Gastroesophageal sphincter (tissue), 4 donors: ENCODE data around the gene EFNB2. TPM values are rescaled to one million over a fixed set of nuclear protein-coding genes. Genes with fewer than 3 reads are reported as not detected.

Experiments used
- ATAC-seq: fragments of 150-250 bp; one replicate; pipeline ENCODE4 v1.9.1; 2016; ENCODE audit warnings: mild to moderate bottlenecking, moderate library complexity
- H3K27ac ChIP-seq, 4 donors: fragments of 200-600 bp; sonication (generic) in 3 of 4; 1 replicate in 3 of 4; 2 replicates in 1 of 4; pipeline ENCODE4 v1.5.1; 2016 to 2019
- H3K27me3 ChIP-seq: fragments of 200-600 bp; sonication (generic); one replicate; pipeline ENCODE4 v1.5.1; 2019
- H3K36me3 ChIP-seq, 2 donors: fragments of 200-600 bp; sonication (generic); one replicate each; pipeline ENCODE4 v1.5.1; 2019; ENCODE audit warnings: control low read depth in 1 of 2
- H3K4me1 ChIP-seq, 3 donors: fragments of 200-600 bp; sonication (generic); 1 replicate in 2 of 3; 2 replicates in 1 of 3; pipeline ENCODE4 v1.5.1; 2016 to 2019; ENCODE audit warnings: control low read depth in 2 of 3
- H3K4me3 ChIP-seq, 2 donors: fragments of 200-600 bp; sonication (generic); one replicate each; pipeline ENCODE4 v1.5.1; 2019; ENCODE audit warnings: mild to moderate bottlenecking in 1 of 2, moderate library complexity in 1 of 2
- H3K9me3 ChIP-seq, 3 donors: fragments of 200-600 bp; sonication (generic); one replicate each; pipeline ENCODE4 v1.5.1; 2017 to 2019; ENCODE audit warnings: control low read depth in 2 of 3
- EP300 ChIP-seq: sonication (generic); formaldehyde crosslinking; IDR thresholded peaks from one replicate; pipeline ENCODE4 v1.6.1; 2017; ENCODE audit warnings: antibody characterized with exemption, mild to moderate bottlenecking
- POLR2A ChIP-seq, 2 donors: fragments of 450-650 bp; IDR thresholded peaks; one replicate each; pipeline ENCODE4 v1.6.1; 2017; ENCODE audit warnings: antibody characterized with exemption in 2 of 2, mild to moderate bottlenecking in 2 of 2, moderate library complexity in 1 of 2
- POLR2AphosphoS5 ChIP-seq: sonication (generic); formaldehyde crosslinking; IDR thresholded peaks from one replicate; pipeline ENCODE4 v1.6.1; 2017; ENCODE audit warnings: antibody characterized with exemption
- WGBS, 2 donors: methylation state at CpG; one replicate each; pipeline ENCODE4 v1.1.5; 2018; ENCODE audit warnings: low coverage in 1 of 2; 5-methylcytosine and 5-hydroxymethylcytosine counted together
- total RNA-seq, 4 donors: library from RNA; depleted of rRNA; stranded (reverse); fragments of >200 nt; gene quantifications; one replicate each; pipeline ENCODE4 v1.1.0, GENCODE V29; 2016
- TF ChIP-seq, protein P1 (sequence below), 4 experiments: fragments of 200-600 bp in 2 of 4; fragments of 450-650 bp in 2 of 4; sonication (generic) in 1 of 4; IDR thresholded peaks; one replicate each; pipeline ENCODE4 v1.5.1; 2017 to 2019; ENCODE audit warnings: antibody characterized with exemption in 4 of 4, mild to moderate bottlenecking in 2 of 4, moderate library complexity in 2 of 4

EFNB2 gene
- total RNA-seq, 4 donors from 2014 or later, result 13.7 to 39.7 (median 20.5) TPM

DNA sequence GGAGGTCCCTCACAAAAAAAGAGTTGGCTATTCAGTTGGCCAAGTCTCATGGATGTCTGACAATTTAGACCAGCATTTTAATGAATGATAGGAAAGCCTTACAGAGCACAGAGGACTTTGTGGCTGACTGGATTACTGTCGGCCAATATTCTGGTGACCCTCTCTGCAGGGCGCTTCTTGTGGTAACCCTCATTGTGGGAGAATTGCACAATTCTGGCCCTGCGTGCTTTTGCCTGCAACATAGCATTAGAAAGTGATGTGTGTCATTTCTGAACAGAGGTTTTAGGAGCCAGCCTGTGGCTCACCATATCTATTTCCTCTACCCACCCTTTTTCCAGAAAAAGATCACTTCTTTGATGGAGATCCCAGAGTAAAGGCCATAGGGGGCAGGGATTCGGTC is 71.4 kb downstream of the EFNB2 start:
- H3K4me3 ChIP-seq, result no peak overlapping the region
- peaks cover 0 to 17% (median 0%) of the 10 kb centered on the region in 3 donors for H3K4me1 ChIP-seq
- ATAC-seq, result no peak
- no peaks in the 10 kb centered on the region for H3K9me3 ChIP-seq
- TF ChIP-seq EP300, result no peak
- TF ChIP-seq, protein P1, sequence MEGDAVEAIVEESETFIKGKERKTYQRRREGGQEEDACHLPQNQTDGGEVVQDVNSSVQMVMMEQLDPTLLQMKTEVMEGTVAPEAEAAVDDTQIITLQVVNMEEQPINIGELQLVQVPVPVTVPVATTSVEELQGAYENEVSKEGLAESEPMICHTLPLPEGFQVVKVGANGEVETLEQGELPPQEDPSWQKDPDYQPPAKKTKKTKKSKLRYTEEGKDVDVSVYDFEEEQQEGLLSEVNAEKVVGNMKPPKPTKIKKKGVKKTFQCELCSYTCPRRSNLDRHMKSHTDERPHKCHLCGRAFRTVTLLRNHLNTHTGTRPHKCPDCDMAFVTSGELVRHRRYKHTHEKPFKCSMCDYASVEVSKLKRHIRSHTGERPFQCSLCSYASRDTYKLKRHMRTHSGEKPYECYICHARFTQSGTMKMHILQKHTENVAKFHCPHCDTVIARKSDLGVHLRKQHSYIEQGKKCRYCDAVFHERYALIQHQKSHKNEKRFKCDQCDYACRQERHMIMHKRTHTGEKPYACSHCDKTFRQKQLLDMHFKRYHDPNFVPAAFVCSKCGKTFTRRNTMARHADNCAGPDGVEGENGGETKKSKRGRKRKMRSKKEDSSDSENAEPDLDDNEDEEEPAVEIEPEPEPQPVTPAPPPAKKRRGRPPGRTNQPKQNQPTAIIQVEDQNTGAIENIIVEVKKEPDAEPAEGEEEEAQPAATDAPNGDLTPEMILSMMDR (IDR thresholded peaks at IDR 0.05), result no peak
- TF ChIP-seq POLR2A (IDR thresholded peaks at IDR 0.05), result no peak
- TF ChIP-seq POLR2AphosphoS5, result no peak
- no peaks in the 10 kb centered on the region for H3K36me3 ChIP-seq
- no peak overlapping the region for H3K27ac ChIP-seq
- WGBS, 2 donors, result 75 to 82% methylated on average over 2 to 4 of the region's 4 CpGs
- H3K27me3 ChIP-seq, result no peaks in the 10 kb centered on the region

- ATAC-seq, result no peak
- no peak overlapping the region for H3K4me3 ChIP-seq
- no peak overlapping the region for H3K27ac ChIP-seq
- WGBS, 2 donors, result 70 to 87% methylated on average over 3 of the region's 3 CpGs
- H3K27me3 ChIP-seq, result no peaks in the 10 kb centered on the region
- peaks cover 0 to 8% (median 0%) of the 10 kb centered on the region in 3 donors for H3K4me1 ChIP-seq
- H3K9me3 ChIP-seq, result no peaks in the 10 kb centered on the region
- no peaks in the 10 kb centered on the region for H3K36me3 ChIP-seq
- TF ChIP-seq POLR2AphosphoS5 (no peak), POLR2A (IDR thresholded peaks at IDR 0.05) (no peak), EP300 (no peak)
- TF ChIP-seq, protein P1 (IDR thresholded peaks at IDR 0.05), result no peak
Measured at GRCh38 chr13:106462710-106463109, 72.8 kb downstream of the EFNB2 start.

DNA sequence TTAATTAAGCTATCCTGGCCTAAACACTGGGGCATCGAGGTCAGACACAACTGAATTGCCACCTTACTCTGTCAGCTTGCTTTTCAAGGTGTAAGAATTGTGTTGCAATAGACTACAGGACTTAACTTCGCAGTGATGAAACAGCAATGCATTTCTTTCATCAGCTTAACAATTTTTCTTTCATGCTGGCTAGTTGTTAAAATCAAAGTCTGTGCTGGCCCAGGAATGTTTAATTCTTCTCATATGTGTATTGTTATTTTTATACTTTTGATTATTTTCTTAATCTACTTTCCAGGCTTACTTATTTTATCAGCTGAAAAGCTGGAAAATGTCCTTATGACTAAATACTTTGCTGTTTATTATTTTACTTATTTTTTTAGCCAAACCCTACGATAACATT is 79.7 kb downstream of the EFNB2 start:
- Histone ChIP-seq H3K36me3 (no peaks in the 10 kb centered on the region), H3K4me1 (no peaks in the 10 kb centered on the region), H3K9me3 (no peaks in the 10 kb centered on the region), H3K4me3 (no peak overlapping the region), H3K27me3 (no peaks in the 10 kb centered on the region), H3K27ac (no peak overlapping the region)
- no peak for ATAC-seq
- TF ChIP-seq, protein P1 (IDR thresholded peaks at IDR 0.05), result no peak
- TF ChIP-seq POLR2A (IDR thresholded peaks at IDR 0.05) (no peak), POLR2AphosphoS5 (no peak), EP300 (no peak)
- WGBS, 2 donors, result 49 to 57% methylated on average over 3 of the region's 3 CpGs

GRCh38 chr13:106455190-106455589 is 80.3 kb downstream of the EFNB2 start:
- no peaks in the 10 kb centered on the region for H3K36me3 ChIP-seq
- WGBS, 2 donors, result 88 to 93% methylated on average over 6 to 7 of the region's 9 CpGs
- no peak overlapping the region for H3K4me3 ChIP-seq
- no peak for TF ChIP-seq POLR2A (IDR thresholded peaks at IDR 0.05)
- TF ChIP-seq EP300, result no peak
- no peak for TF ChIP-seq POLR2AphosphoS5
- TF ChIP-seq, protein P1 (IDR thresholded peaks at IDR 0.05), result no peak
- no peaks in the 10 kb centered on the region for H3K4me1 ChIP-seq
- H3K9me3 ChIP-seq, result no peaks in the 10 kb centered on the region
- no peaks in the 10 kb centered on the region for H3K27me3 ChIP-seq
- no peak for ATAC-seq
- H3K27ac ChIP-seq, result no peak overlapping the region

GRCh38 chr13:106453101-106453500 is 82.4 kb downstream of the EFNB2 start:
- ATAC-seq, result no peak
- TF ChIP-seq, protein P1 (IDR thresholded peaks at IDR 0.05), result no peak
- TF ChIP-seq EP300, result no peak
- Histone ChIP-seq H3K36me3 (no peaks in the 10 kb centered on the region), H3K4me1 (no peaks in the 10 kb centered on the region), H3K27ac (no peak overlapping the region), H3K9me3 (no peaks in the 10 kb centered on the region), H3K27me3 (no peaks in the 10 kb centered on the region), H3K4me3 (no peak overlapping the region)
- whole genome bisulfite sequencing, 2 donors, result 94 to 98% methylated on average over 7 of the region's 7 CpGs
